HUDEP-2 (cell line): Measurements from ENCODE around the gene RRBP1.

Experiments
- DNase-seq, 76 experiments: peaks; one replicate each; lab custom pipeline; 2025; ENCODE audit not compliant: unreplicated experiment in 76 of 76; lab: John Stamatoyannopoulos, UW

Gene RRBP1

GRCh38 chr20:17587148-17587547 is 94.9 kb downstream of the RRBP1 start:
- DNase-seq = no peak

GRCh38 chr20:17586250-17586649 is 95.8 kb downstream of the RRBP1 start:
- DNase-seq = no peak

DNA sequence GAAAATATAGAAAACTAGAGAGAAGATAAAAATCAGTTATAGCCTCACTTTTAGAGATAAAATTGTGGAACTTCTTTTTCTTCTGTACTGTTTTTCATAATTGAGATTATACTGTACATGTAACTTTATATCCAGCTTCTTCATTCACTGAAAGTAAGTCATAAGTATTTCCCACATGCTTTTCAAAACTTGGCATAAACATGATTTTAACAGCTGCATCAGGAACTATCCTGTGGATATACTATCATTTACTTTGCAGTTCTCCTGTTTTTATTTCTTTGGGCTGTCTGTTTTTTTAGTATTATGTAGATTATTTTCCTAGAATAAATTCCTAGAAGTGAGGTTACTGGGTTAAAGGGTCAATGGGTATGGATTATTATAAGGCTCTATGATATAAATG is 97.4 kb downstream of the RRBP1 start:
- DNase-seq = no peak

GRCh38 chr20:17583126-17583525 is 98.9 kb downstream of the RRBP1 start:
- DNase-seq = no peak

GRCh38 chr20:17580895-17581294 is 101.1 kb downstream of the RRBP1 start:
- DNase-seq = no peak

GRCh38 chr20:17579369-17580039 is 102.5 kb downstream of the RRBP1 start:
- no peak for DNase-seq

GRCh38 chr20:17576215-17576614 is 105.8 kb downstream of the RRBP1 start:
- no peak for DNase-seq

DNA sequence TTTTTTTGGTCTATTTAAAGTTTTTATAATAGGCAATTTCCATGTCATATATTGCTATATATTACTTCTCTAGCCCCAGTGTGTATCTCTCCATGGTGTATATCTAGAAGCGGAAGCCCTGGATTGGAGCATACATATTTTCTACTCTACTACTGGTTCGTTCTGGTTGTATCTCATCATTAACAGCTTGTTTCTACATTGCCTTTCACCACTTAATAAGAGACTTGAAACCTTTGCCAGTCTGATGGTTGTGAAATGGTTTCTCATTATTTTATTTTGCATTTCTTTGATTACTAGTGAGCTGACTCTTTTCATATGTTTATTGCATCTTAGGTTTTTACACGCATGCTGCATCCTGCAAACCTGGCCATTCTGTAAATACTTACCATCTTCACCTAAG is 108.6 kb downstream of the RRBP1 start:
- no peak for DNase-seq

DNA sequence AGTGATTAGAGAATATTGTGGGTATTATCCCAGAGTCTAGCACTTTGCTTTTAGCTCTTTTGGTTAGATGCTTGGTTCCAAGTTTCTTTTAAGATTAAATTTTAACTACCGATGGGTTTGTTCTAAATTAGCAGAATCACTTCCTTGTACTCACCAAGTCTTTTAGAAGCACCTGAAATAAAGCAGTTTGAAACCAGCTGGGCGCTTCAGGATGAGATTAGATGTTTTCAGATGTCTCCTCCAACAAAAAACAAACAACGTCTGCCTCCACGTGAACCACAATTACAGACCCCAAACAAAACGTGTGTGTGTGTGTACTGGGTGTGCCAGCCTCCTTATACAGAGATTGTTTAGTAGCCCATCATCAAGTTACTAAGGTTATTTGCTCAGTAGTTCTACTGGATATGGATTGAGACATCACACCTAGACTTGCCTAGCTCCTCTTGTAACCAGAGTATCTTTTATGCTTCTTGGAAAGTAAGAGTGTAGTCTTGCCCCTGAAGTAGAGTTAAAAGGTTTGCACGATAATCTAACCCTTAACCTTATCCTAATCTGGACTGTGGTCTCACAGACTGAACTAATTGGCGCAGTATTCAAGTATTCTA is 109.9 kb downstream of the RRBP1 start:
- DNase-seq = no peak

GRCh38 chr20:17571153-17571527 is 110.9 kb downstream of the RRBP1 start:
- DNase-seq = peak in 2 of 76 experiments; percentile 8 to 21

GRCh38 chr20:17570347-17571152 is 111.5 kb downstream of the RRBP1 start:
- peak in 60 of 76 experiments; percentile 10 to 68 (median 34) for DNase-seq

DNA sequence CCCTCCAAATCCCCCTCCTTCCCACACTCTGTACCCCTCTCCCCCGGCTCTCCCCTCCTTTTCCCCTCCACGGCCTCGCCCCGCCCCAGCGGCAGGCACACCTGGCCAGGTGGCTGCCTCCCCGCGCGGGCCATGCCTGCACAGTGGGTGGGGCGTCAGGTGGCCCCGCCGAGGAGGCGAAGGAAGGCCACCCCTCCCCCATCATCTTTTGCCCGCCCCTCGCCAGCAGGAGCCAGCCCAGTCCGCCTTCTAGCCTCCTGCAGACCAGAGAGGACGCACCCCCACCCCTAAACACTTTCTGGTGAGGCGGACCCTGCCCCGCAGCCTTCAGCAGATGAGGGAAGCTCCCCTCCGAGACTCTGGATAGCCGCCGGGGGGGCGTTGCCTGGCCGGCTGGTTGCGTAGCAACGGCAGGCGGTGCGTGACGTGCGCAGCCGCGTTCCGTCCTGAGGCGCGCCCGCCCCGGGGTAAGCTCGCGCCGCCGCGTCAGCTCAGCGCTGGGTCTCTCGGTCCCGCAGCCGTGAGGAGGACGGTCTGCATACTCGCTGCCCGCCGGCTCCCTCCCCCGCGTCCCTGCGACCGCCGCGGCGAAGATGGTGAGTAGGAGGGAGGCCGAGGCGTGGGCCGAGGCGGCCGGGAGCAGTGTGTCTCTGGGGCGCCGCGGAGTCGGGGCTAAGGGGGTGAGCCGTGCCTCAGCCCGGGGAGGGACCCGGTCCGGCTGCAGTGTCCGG is 112.3 kb downstream of the RRBP1 start, which contains the start of gene DSTN:
DSTN (plus strand) TSS at position 460 of the 731 bp plus-strand sequence; CDS start at position 594, 134 bp downstream.
- DNase-seq = peak in 70 of 76 experiments; percentile 11 to 83 (median 65)

DNA sequence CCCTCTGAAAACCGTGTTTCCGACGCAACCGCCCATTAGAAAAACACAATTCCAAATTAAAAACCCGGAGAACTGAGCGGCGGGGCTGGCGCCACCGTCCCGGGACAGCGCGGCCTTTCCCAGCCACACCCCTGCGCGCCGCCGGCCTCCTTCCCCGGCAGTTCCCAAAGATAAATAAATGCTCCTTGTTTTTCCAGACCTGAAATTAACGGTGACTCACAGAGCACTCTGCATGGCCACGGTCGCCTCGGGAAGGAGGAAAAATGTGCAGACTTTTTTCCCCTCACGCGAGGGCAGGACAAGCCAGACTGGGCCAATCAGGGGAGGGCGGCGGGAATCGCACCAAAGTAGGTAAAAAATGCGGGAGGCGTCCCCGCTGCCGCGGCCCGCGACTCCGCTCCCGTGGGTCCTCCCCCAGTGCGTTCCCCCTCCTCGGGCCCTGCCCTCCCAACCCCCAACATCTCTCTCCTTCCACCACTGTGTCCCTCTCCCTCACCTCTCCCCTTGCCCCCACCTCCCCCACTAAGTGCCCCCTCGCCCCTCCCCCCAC is 113.0 kb downstream of the RRBP1 start:
- peak in 8 of 76 experiments; percentile 1 to 20 (median 14) for DNase-seq

DNA sequence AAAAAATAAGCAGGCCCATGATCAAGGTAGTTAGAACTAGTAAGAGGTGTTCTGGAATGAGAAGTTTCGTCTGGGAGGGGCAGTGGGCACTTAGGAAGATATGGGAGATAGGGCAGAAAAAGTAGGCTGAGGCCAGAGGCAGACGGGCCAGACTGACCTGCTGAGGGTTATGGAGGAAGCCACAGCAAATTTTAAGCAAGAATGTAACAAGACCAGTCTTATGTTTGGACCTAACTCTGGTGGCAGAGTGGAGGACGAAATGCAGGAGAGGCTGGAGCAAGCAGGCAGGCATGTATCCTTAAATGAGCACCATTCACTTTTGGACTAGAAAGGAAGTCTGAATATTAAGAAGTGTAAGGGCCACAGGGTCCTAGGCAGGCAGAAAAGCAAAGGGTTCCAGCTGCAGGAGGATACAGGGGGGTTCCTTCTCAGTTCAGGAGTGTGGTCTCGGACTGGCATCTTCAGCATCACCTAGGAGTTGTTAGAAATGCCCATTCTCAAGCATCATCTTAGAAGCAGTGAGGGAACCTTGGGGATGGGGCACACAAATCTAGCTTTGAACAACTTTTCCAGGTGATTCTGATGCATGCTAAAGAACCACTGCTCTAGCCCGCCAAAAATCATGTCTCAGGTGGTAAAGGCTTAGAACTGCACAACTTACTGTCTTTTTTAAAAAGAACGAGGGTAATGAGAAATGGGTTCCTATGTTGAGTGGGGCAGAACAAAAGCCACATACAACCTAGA is 113.8 kb downstream of the RRBP1 start:
- no peak for DNase-seq

GRCh38 chr20:17566345-17566744 is 115.7 kb downstream of the RRBP1 start:
- DNase-seq = no peak

DNA sequence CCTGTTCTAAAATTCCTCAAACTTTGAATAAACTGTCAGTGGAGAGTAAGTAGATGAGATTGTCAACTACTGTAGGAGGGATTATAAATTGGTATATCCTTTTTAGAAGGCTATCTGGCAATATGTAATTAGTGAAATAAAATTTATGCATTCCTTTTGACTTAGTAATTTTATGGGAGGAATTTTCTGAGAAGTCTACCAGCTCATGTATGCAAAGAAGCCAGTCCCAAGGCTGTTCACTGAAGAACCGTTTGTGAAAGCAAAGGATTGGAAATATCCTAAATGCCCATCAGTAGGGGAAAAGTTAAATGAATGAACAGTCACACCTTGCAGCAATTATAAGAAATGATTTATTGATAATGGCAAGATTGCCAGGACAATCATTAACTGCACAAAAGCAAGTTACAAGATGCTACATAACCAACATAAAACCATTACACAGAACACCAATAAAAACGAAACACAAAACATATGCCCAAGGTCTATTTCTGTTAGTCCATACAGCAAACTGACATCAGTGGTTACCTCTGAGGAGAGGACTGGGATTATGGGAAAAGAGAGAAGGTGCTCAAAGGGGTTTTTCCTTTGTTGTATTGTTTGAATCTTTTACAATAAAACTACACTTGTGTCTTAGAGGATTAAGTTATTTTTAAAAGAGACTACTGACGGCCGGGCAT is 116.7 kb downstream of the RRBP1 start:
- DNase-seq = no peak
